Heart left ventricle (tissue), 16 donors: ENCODE results near the gene GATAD2A. TPM values are rescaled to one million over a fixed set of nuclear protein-coding genes. Genes with fewer than 3 reads are reported as not detected.
A peak's percentile ranks its signal among the peaks of the same experiment; 100 is the strongest.
"Not testable (repeated sequence)": the region's sequence is repeated elsewhere in the genome, so short reads cannot be mapped to it uniquely, and the experiment has no call there.

Experiments
- ATAC-seq, 4 donors: fragments of 200-7000 bp; cut with Tn5 transposase; one replicate each; pipeline ENCODE4 v1.9.1; 2020 to 2022; ENCODE audit warnings: moderate library complexity in 4 of 4, mild to moderate bottlenecking in 3 of 4, moderate number of reproducible peaks in 1 of 4
- DNase-seq, 5 donors: peaks; one replicate each; pipeline ENCODE4 v3.0.0-alpha.2; 2020
- H3K27ac ChIP-seq, 12 donors: fragments of 200-600 bp; sonication (generic) in 4 of 12; one replicate each; pipeline versions ENCODE4 v1.5.0 to v1.8.0; 2016 to 2022; ENCODE audit warnings: mild to moderate bottlenecking in 2 of 12
- H3K27me3 ChIP-seq, 9 donors: fragments of 200-600 bp; sonication (generic) in 2 of 9; one replicate each; pipeline versions ENCODE4 v1.5.1 to v1.8.0; 2016 to 2022; ENCODE audit warnings: mild to moderate bottlenecking in 3 of 9
- H3K36me3 ChIP-seq, 9 donors: fragments of 200-600 bp; sonication (generic) in 2 of 9; one replicate each; pipeline versions ENCODE4 v1.5.0 to v1.8.0; 2018 to 2022; ENCODE audit warnings: mild to moderate bottlenecking in 2 of 9
- H3K4me1 ChIP-seq, 12 donors: fragments of 200-600 bp; sonication (generic) in 4 of 12; one replicate each; pipeline versions ENCODE4 v1.5.0 to v1.8.0; 2016 to 2022; ENCODE audit warnings: mild to moderate bottlenecking in 3 of 12
- H3K4me3 ChIP-seq, 12 donors: fragments of 200-600 bp; sonication (generic) in 4 of 12; one replicate each; pipeline versions ENCODE4 v1.5.0 to v1.8.0; 2017 to 2022; ENCODE audit warnings: mild to moderate bottlenecking in 9 of 12, moderate library complexity in 4 of 12
- H3K9me3 ChIP-seq, 12 donors: fragments of 200-600 bp; sonication (generic) in 4 of 12; one replicate each; pipeline versions ENCODE4 v1.5.0 to v1.8.0; 2016 to 2022; ENCODE audit warnings: mild to moderate bottlenecking in 1 of 12
- POLR2A ChIP-seq, 2 donors: fragments of 450-650 bp; IDR thresholded peaks; one replicate each; pipeline ENCODE4 v1.6.1; 2017; ENCODE audit warnings: antibody characterized with exemption in 2 of 2, mild to moderate bottlenecking in 2 of 2, moderate library complexity in 2 of 2
- WGBS, 4 donors: extraction: QIAGEN DNeasy Blood & Tissue Kit in 2 of 4; methylation state at CpG; one replicate each; pipeline versions ENCODE4 v1.1.5 to v1.1.7; 2013 to 2018; 5-methylcytosine and 5-hydroxymethylcytosine counted together
- intact Hi-C, 10 donors: fragments of 100-400 bp; cut with DNase I; formaldehyde crosslinking; loops; one replicate each; pipeline versions ENCODE4 v1.11.1 to v1.14.2; 2022
- polyA plus RNA-seq, 2 donors: library from polyadenylated mRNA; stranded (reverse); fragments of 200-250 nt; gene quantifications; one replicate each; pipeline ENCODE4 v1.2.3, GENCODE V29; 2013
- total RNA-seq, 9 donors: library from RNA; depleted of rRNA in 2 of 9; stranded (reverse); fragments of >200 nt in 2 of 9; fragmentation: NEBNext Ultra II Directional in 3 of 9; extraction: Animal tissue kit (Norgen Biotek cat#: 25700) in 3 of 9; gene quantifications; one replicate each; pipeline versions ENCODE4 v1.1.0 to v1.2.4, GENCODE V29; 2016 to 2023
- TF ChIP-seq, protein P1 (sequence below), 12 donors: fragments of 200-600 bp; sonication (generic) in 4 of 12; IDR thresholded peaks; one replicate each; pipeline versions ENCODE4 v1.5.0 to v1.8.0; 2018 to 2022; ENCODE audit warnings: antibody characterized with exemption in 12 of 12, mild to moderate bottlenecking in 5 of 12
- donor health status: ischemic (EF 13 %, LVEDD 7.1; RV severe dilation, severe dysfunction).
- donor health status: healthy with polysubstance abuse.
- donor health status: DM: no; HTN: yes; CAD: no.
- donor health status: DM: no; HTN: no; CAD: no.
- donor health status: ischemic (EF 25% LVEDD 6.9; RV normal size, moderate dysfunction).
- donor health status: ischemic (EF 25% LVEDD 5.7; RV mildly dilated, moderate dysfunction).
- donor health status: healthy.
- donor health status: DM: yes; HTN: yes; CAD: no.
- donor health status: ischemic (EF 35%, LVEDD 5.7; RV mildly dilated, moderate dysfunction).
- donor health status: nonischemic (EF 11% LVEDD 7.7; RV severe dilation, severe dysfunction).
- donor health status: DM: yes; HTN: yes; CAD: no.
- donor health status: PGD.
- donor health status: ischemic (EF 29% LVEDD 5.4; RV normal size, mild dysfunction).
- donor health status: nonischemic (EF 23%, LVEDD 6.1; RV moderate dilation, normal function).

GATAD2A gene
- total and polyA plus RNA-seq, 11 donors: 7.5 to 49.5 (median 30.5) TPM

DNA sequence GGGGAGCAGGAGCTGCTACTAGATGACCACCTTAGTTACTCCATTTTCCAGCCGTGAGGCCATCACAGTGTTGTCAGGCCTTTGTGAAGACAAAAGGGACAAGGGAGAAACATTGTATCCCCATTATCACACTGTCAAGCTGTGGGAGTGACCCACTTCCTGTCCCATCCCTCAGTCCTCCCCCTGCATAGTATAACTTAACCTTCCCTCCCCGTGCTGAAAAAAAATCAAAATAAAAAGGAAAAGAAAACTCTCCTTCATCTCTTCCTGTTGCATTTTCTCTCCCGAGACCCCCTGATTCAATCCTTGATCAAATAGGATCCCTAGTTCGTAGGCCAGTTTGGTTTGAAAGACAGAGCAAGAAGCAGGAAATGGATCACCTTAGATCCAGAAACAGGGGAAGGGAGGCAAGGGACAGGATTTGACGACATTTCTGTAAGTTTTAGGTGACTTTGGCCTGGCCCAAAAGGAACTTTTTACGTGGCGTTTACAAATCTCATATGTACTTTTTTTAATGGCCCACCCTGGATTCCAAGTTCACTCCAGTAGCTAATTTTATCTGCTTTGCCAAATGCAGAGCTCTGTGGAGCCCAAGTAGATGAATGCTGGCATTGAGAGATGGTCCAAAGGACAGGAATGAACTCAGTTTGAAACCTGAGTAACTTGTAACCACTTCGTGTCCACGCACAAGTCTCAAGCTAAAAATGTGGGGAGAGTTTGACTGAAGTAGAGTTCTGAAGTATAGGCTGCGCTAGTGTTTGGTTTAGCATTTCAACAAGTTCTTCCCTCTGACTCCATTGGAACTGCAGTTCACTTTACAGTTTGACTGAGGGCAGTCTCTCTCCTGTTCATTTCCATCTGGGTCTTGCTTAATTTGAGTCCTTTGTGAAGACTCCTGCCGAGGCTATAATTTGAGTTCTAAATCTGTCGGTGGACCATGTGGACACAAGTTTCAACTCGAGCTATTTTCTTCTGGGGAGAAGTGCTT lies 16.6 kb upstream of the GATAD2A start:
- Histone ChIP-seq H3K27me3 (no peaks in the 10 kb centered on the region), H3K9me3 (no peaks in the 10 kb centered on the region), H3K27ac (peak overlapping the region in 11 of 12 donors; percentile 10 to 71 (median 41)), H3K4me3 (peak overlapping the region in 1 of 12 donors; percentile 13), H3K4me1 (peaks cover 7 to 86% (median 65%) of the 10 kb centered on the region in 12 donors), H3K36me3 (peaks cover 0 to 5% (median 0%) of the 10 kb centered on the region in 9 donors)
- no peak for TF ChIP-seq POLR2A (IDR thresholded peaks at IDR 0.05)
- TF ChIP-seq, protein P1, sequence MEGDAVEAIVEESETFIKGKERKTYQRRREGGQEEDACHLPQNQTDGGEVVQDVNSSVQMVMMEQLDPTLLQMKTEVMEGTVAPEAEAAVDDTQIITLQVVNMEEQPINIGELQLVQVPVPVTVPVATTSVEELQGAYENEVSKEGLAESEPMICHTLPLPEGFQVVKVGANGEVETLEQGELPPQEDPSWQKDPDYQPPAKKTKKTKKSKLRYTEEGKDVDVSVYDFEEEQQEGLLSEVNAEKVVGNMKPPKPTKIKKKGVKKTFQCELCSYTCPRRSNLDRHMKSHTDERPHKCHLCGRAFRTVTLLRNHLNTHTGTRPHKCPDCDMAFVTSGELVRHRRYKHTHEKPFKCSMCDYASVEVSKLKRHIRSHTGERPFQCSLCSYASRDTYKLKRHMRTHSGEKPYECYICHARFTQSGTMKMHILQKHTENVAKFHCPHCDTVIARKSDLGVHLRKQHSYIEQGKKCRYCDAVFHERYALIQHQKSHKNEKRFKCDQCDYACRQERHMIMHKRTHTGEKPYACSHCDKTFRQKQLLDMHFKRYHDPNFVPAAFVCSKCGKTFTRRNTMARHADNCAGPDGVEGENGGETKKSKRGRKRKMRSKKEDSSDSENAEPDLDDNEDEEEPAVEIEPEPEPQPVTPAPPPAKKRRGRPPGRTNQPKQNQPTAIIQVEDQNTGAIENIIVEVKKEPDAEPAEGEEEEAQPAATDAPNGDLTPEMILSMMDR (IDR thresholded peaks at IDR 0.05): no peak
- DNase-seq (no peak), ATAC-seq (no peak)
- WGBS, 4 donors: 48 to 61% (median 52%) methylated on average over 13 of the region's 13 CpGs
- intact Hi-C loops: loop anchor here in 1 of 10 donors (5.0 kb wide), 1 partner anchor 98 kb away; no protein-coding TSS in a partner anchor

- H3K4me3 ChIP-seq, DNase-seq, H3K27me3 ChIP-seq, H3K9me3 ChIP-seq, H3K36me3 ChIP-seq, ATAC-seq: not testable (repeated sequence)
- peaks cover 7 to 86% (median 68%) of the 10 kb centered on the region in 12 donors for H3K4me1 ChIP-seq
- H3K27ac ChIP-seq: peak overlapping the region in 2 of 12 donors; percentile 70 to 71
- intact Hi-C loops: loop anchor here in 1 of 10 donors (5.0 kb wide), 1 partner anchor 98 kb away; no protein-coding TSS in a partner anchor
- 89 to 94% (median 93%) methylated on average over 12 of the region's 12 CpGs for WGBS, 4 donors
Measured at GRCh38 chr19:19389683-19390082, 15.8 kb upstream of the GATAD2A start.

GRCh38 chr19:19394333-19394732 lies 11.1 kb upstream of the GATAD2A start:
- peak overlapping the region in 8 of 12 donors; percentile 24 to 70 (median 45) for H3K27ac ChIP-seq
- WGBS, 4 donors: 87 to 92% (median 91%) methylated on average over 7 of the region's 7 CpGs

GRCh38 chr19:19399733-19400433 lies 5.6 kb upstream of the GATAD2A start:
- no peaks in the 10 kb centered on the region for H3K27me3 ChIP-seq
- ATAC-seq: peak in 3 of 4 donors; percentile 27 to 46 (median 29)
- no peaks in the 10 kb centered on the region for H3K36me3 ChIP-seq
- no peaks in the 10 kb centered on the region for H3K9me3 ChIP-seq
- TF ChIP-seq POLR2A (IDR thresholded peaks at IDR 0.05): no peak
- no peak overlapping the region for H3K4me3 ChIP-seq
- 37 to 47% (median 39%) methylated on average over 9 of the region's 9 CpGs for WGBS, 4 donors
- peaks cover 0 to 46% (median 18%) of the 10 kb centered on the region in 12 donors for H3K4me1 ChIP-seq
- DNase-seq: no peak
- intact Hi-C loops: loop anchor here in 3 of 10 donors (5.0 to 10.0 kb wide), 2 partner anchors 33 to 65 kb away; no protein-coding TSS in a partner anchor
- H3K27ac ChIP-seq: peak overlapping the region in 1 of 12 donors; percentile 1

More at GRCh38 chr19:19394333-19394732, 11.1 kb upstream of the GATAD2A start:
- H3K27me3 ChIP-seq, H3K36me3 ChIP-seq, intact Hi-C loops, H3K4me3 ChIP-seq, ATAC-seq, DNase-seq, H3K9me3 ChIP-seq: not testable (repeated sequence)
- peaks cover 0 to 66% (median 43%) of the 10 kb centered on the region in 12 donors for H3K4me1 ChIP-seq

- Histone ChIP-seq H3K27me3 (no peaks in the 10 kb centered on the region), H3K4me3 (no peak overlapping the region), H3K27ac (peak overlapping the region in 1 of 12 donors; percentile 2), H3K36me3 (no peaks in the 10 kb centered on the region), H3K9me3 (no peaks in the 10 kb centered on the region), H3K4me1 (peaks cover 6 to 57% (median 29%) of the 10 kb centered on the region in 12 donors)
- intact Hi-C loops: loop anchor here in 3 of 10 donors (5.0 to 10.0 kb wide), 2 partner anchors 36 to 62 kb away; no protein-coding TSS in a partner anchor
- DNase-seq: no peak
- no peak for ATAC-seq
- WGBS, 4 donors: 88 to 93% (median 89%) methylated on average over 11 of the region's 11 CpGs
- TF ChIP-seq POLR2A (IDR thresholded peaks at IDR 0.05): no peak
- TF ChIP-seq, protein P1 (IDR thresholded peaks at IDR 0.05): no peak
Measured at GRCh38 chr19:19402656-19403372, 2.7 kb upstream of the GATAD2A start.
